Activated CD8-positive, alpha-beta memory T cell treated with anti-CD3 and anti-CD28 coated beads for 24 hours (primary cell): ENCODE results near the gene CLDN17.

Source experiments
- DNase-seq: peaks from one replicate; pipeline ENCODE4 v3.0.0-alpha.2; 2020

Gene CLDN17

DNA sequence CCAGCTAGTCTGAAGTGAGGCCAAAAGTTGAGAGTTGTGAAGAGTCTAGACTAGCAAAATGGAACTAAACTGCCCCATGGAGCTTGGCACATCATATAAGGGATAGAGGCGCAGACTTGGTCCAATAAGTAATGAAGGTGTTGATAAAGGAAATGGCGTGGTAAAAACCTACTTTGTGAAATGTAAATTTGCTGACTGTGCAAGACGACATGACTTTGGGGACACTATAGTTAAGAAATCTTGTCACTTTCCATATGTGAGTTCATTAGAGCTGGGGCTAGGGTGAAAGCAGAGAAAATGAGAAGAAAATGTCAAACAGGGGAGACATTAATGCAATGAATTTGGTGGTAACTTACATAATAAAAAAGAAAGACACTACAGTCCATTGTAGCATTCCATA is 50.1 kb downstream of the CLDN17 start:
- DNase-seq: no peak
